GM12874 (cell line): ENCODE data around the gene ARFRP1.

Experiments
- TF ChIP-seq, protein P1 (sequence below): IDR thresholded peaks from 2 replicates; pipeline ENCODE4 v1.5.1; 2011; ENCODE audit warnings: low read depth, mild to moderate bottlenecking, control low read depth, low read length, moderate library complexity; ENCODE audit not compliant: insufficient read depth

Gene ARFRP1, protein sequence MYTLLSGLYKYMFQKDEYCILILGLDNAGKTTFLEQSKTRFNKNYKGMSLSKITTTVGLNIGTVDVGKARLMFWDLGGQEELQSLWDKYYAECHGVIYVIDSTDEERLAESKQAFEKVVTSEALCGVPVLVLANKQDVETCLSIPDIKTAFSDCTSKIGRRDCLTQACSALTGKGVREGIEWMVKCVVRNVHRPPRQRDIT

DNA sequence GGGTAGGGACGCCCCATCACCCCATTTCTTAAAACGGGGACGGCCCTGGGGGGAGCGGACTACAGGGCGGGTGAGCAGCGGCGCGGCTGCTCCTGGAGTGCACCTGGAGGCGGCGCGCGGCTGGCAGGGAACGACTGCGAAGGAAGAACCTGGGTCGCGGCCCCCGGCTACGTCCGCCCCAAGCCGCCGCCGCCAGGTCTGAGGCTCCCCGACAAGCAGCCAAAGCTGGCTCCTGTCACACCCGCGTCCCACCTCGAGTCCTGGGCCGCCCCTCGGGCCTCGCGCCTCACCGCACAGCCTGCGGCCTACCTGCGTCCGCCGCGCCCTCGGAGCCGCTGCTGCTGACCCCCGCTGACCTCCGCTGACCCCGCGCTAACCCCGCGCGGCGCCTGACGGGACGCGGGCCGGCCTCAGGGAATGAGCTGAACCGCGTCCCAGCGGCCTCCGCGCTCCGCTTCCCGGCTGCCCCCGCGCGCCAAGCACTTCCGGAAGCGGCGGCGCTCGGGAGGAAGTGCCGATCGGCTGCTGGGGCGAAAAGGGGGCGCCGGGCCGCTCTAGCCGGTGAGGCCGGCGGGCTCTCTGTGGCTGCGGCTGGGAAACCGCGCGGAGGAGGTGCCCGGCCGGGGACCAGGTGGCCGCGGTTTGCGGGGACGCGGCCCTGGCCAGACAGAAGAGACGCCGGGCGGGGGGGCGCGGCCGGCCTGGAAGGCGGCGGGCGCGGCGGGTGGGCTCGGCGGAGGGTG lies at the start of gene ARFRP1, which contains the start of gene ZGPAT:
TSS of gene ARFRP1 (minus strand) at position 419 of the 743 bp plus-strand sequence. CDS start 885 bp downstream, outside the sequence.
TSS of gene ZGPAT (plus strand) at position 482 of the 743 bp plus-strand sequence. CDS start 542 bp downstream, outside the sequence.
- TF ChIP-seq, protein P1, sequence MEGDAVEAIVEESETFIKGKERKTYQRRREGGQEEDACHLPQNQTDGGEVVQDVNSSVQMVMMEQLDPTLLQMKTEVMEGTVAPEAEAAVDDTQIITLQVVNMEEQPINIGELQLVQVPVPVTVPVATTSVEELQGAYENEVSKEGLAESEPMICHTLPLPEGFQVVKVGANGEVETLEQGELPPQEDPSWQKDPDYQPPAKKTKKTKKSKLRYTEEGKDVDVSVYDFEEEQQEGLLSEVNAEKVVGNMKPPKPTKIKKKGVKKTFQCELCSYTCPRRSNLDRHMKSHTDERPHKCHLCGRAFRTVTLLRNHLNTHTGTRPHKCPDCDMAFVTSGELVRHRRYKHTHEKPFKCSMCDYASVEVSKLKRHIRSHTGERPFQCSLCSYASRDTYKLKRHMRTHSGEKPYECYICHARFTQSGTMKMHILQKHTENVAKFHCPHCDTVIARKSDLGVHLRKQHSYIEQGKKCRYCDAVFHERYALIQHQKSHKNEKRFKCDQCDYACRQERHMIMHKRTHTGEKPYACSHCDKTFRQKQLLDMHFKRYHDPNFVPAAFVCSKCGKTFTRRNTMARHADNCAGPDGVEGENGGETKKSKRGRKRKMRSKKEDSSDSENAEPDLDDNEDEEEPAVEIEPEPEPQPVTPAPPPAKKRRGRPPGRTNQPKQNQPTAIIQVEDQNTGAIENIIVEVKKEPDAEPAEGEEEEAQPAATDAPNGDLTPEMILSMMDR = no peak

DNA sequence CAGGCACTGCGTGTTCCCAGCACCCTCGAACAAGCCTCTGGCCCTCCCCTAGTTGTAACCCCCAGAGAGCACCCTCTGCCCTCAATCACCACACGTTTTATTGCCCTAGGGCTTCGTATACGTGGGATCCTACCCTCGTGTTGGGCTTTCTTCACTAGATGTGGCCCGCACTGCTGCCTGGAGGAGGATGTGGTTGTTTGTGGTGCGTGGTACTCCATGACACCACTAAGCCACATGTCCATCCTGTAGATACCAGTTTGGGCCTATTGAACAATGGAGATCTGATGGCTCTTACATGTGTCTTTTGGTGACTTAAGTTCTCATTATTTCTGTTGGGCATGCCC lies 48.8 kb upstream of the ARFRP1 start:
- TF ChIP-seq, protein P1 = no peak

DNA sequence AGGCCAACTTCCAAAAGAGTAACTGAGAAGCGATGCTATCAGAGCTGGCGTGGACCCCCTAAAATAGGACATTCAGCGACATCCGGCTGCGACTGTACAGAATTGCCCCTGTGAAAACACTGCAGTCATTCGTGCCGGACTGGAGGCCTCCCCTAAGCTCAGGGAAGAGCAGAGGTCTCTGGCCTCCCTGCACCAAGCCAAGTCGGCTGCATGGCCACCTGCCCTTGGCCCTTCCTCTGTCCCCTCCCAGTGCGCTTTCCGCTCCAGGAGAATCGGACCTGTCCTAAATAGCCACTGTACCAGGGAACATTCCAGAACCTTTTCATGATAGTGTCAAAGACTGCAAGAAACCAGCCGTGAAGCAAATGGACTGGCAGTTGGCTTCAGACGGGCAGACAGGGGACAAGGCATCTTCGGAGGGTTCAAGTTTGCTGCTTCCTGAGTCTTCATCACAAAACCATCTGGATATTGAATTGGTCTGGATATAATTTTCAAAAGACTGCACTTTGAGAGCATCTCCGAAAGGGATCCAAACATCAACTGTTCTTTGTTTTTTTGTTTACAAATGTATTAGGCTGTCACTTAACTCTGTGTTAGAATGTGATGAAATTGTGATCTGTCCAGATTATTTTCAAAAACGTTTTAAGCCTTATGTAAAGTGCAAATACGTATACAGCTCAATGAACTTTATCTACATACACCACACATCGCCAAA lies 48.3 kb upstream of the ARFRP1 start:
- TF ChIP-seq, protein P1 = no peak

DNA sequence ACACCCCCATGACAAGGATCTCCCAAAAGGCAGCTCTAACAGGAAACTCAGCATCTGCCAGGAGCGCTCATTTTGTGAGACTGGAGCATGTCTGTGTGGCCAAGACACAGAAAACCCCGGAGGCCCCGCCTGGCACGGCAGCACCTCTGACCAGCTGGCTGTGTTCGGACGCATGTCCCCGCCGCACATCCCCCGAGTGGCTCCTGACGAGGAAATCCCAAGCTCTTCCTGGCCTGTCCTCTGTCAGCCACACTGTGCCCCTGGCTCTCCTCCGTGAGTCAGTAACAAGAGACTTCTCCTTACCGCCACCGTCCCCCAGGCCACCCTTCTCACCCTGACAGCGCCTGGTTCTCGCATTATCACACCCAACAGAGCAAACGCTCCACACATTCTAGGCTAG lies 46.2 kb upstream of the ARFRP1 start:
- TF ChIP-seq, protein P1 = no peak

DNA sequence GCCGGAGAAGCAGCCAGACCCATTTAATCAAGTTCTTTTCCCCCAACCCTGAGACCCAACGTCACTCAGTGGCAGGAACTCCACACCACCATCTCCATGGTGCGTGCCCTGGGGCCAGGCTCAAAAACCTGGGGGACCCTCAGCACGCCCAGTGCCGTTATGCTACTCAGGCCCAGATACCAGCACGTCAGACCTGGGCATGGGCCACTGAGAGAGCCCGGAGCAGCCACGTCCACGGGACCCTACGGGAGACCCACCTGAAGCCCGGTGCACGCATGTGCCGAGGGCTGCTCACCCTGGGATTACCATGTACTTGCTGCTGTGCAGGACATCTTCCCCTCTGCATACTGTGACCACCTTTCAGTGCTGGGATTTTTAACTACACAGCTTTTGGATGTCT lies 45.6 kb upstream of the ARFRP1 start:
- TF ChIP-seq, protein P1 = no peak

DNA sequence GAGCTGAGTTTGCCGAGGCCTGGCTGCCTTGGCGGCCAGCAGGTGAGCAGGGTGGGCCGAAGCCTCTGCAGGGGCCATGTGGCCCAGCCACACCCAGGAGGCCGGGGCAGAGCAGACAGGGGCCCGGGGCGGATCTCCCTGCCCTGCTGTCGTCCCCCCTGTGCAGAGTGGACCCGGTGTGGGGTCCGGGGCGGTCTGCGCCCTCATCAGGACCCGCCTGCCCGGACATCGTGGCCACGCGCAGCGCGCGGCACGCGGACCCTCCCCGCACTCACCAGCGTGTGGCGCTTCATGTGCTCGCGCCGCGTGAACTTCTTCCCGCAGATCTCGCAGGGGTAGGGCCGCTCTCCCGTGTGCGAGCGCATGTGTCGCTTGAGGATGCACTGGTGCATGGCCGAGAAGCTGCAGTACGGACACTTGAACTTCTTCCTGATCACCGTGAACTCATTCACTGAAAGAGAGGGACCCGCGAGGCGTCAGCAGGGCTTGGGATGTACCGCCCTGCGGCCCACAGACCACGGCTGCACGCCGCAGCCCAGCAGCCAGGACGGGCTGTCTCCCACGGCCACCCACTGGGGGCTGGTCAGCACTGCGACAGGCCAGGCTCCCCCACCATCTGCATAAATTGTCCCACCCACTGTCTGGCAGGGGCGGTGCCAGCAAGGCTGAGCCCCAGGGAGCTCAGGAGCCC lies 44.8 kb upstream of the ARFRP1 start:
- TF ChIP-seq, protein P1 = no peak
